DOHH2 (cell line): ENCODE results near the gene PROK2.

Source experiments
- H3F3A ChIP-seq: fragments of 200-600 bp; sonication (generic), shearing (Covaris generic); 2 replicates; pipeline ENCODE4 v1.6.0; 2016; ENCODE audit warnings: antibody characterized with exemption, mild to moderate bottlenecking; ENCODE audit not compliant: control insufficient read depth, insufficient read depth
- H3K27ac ChIP-seq: fragments of 200-600 bp; sonication (generic); 2 replicates; pipeline ENCODE4 v1.5.1; 2014; ENCODE audit warnings: low read depth, mild to moderate bottlenecking, low read length, moderate library complexity
- H3K27me3 ChIP-seq: fragments of 200-600 bp; sonication (generic); 2 replicates; pipeline ENCODE4 v1.6.1; 2014; ENCODE audit warnings: mild to moderate bottlenecking, low read length, mixed read lengths; ENCODE audit not compliant: control insufficient read depth
- H3K36me3 ChIP-seq: fragments of 200-600 bp; sonication (generic); 2 replicates; pipeline ENCODE4 v1.6.1; 2014; ENCODE audit warnings: mild to moderate bottlenecking, low read length, moderate library complexity, mixed read lengths; ENCODE audit not compliant: control insufficient read depth
- H3K4me1 ChIP-seq: fragments of 200-600 bp; sonication (generic); 2 replicates; pipeline ENCODE4 v1.6.1; 2014; ENCODE audit warnings: mild to moderate bottlenecking, low read length, mixed read lengths; ENCODE audit not compliant: control insufficient read depth
- H3K4me2 ChIP-seq: fragments of 200-600 bp; sonication (generic); 2 replicates; pipeline ENCODE4 v1.6.0; 2014; ENCODE audit warnings: mild to moderate bottlenecking, low read length, moderate library complexity
- H3K4me3 ChIP-seq: fragments of 200-600 bp; sonication (generic); 2 replicates; pipeline ENCODE4 v1.5.1; 2014; ENCODE audit warnings: mild to moderate bottlenecking, low read length, mixed read lengths
- H3K79me2 ChIP-seq: fragments of 200-600 bp; sonication (generic); 2 replicates; pipeline ENCODE4 v1.6.1; 2014; ENCODE audit warnings: mild to moderate bottlenecking, low read length, mixed read lengths; ENCODE audit not compliant: control insufficient read depth
- H3K9me2 ChIP-seq: fragments of 200-600 bp; sonication (generic); replicated peaks from 2 replicates; pipeline ENCODE4 v1.6.1; 2014; ENCODE audit warnings: mild to moderate bottlenecking, low read length, mixed read lengths; ENCODE audit not compliant: control insufficient read depth
- H3K9me3 ChIP-seq: fragments of 200-600 bp; sonication (generic); 2 replicates; pipeline ENCODE4 v1.6.1; 2014; ENCODE audit warnings: antibody characterized with exemption, low read length, mixed read lengths; ENCODE audit not compliant: control insufficient read depth, insufficient read depth
- H4K20me1 ChIP-seq: fragments of 200-600 bp; sonication (generic); 2 replicates; pipeline ENCODE4 v1.6.0; 2014; ENCODE audit warnings: low read depth, mild to moderate bottlenecking, antibody characterized with exemption, low read length, moderate library complexity; ENCODE audit not compliant: control insufficient read depth, insufficient read depth
- EZH2phosphoT487 ChIP-seq: fragments of 200-600 bp; sonication (generic); IDR thresholded peaks from 2 replicates; pipeline ENCODE4 v1.6.1; 2017; ENCODE audit warnings: borderline replicate concordance, mild to moderate bottlenecking, antibody characterized with exemption, low read length, moderate library complexity, mixed read lengths
- TF ChIP-seq, protein P1 (sequence below): fragments of 200-600 bp; sonication (generic); IDR thresholded peaks from one replicate; pipeline ENCODE4 v1.5.1; 2014; ENCODE audit warnings: antibody characterized with exemption, mild to moderate bottlenecking, low read depth, low read length; ENCODE audit not compliant: poor library complexity, severe bottlenecking

The PROK2 gene

GRCh38 chr3:71779674-71780377, 5.1 kb downstream of the PROK2 start:
- Histone ChIP-seq H3F3A (no peaks in the 10 kb centered on the region), H3K79me2 (no peaks in the 10 kb centered on the region), H3K4me2 (no peak overlapping the region), H3K9me2 (no peaks in the 10 kb centered on the region), H3K27me3 (peaks cover 38% of the 10 kb centered on the region), H4K20me1 (no peaks in the 10 kb centered on the region), H3K36me3 (no peaks in the 10 kb centered on the region), H3K9me3 (no peaks in the 10 kb centered on the region), H3K4me3 (no peak overlapping the region), H3K4me1 (no peaks in the 10 kb centered on the region), H3K27ac (no peak overlapping the region)
- no peak for TF ChIP-seq EZH2phosphoT487
- TF ChIP-seq, protein P1, sequence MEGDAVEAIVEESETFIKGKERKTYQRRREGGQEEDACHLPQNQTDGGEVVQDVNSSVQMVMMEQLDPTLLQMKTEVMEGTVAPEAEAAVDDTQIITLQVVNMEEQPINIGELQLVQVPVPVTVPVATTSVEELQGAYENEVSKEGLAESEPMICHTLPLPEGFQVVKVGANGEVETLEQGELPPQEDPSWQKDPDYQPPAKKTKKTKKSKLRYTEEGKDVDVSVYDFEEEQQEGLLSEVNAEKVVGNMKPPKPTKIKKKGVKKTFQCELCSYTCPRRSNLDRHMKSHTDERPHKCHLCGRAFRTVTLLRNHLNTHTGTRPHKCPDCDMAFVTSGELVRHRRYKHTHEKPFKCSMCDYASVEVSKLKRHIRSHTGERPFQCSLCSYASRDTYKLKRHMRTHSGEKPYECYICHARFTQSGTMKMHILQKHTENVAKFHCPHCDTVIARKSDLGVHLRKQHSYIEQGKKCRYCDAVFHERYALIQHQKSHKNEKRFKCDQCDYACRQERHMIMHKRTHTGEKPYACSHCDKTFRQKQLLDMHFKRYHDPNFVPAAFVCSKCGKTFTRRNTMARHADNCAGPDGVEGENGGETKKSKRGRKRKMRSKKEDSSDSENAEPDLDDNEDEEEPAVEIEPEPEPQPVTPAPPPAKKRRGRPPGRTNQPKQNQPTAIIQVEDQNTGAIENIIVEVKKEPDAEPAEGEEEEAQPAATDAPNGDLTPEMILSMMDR, result no peak

- Histone ChIP-seq H3K9me3 (no peaks in the 10 kb centered on the region), H3K4me2 (no peak overlapping the region), H3K36me3 (no peaks in the 10 kb centered on the region), H3K4me3 (no peak overlapping the region), H3K4me1 (no peaks in the 10 kb centered on the region), H3K27me3 (peaks cover 30% of the 10 kb centered on the region), H3K9me2 (no peaks in the 10 kb centered on the region), H3K27ac (no peak overlapping the region), H3K79me2 (no peaks in the 10 kb centered on the region), H4K20me1 (no peaks in the 10 kb centered on the region), H3F3A (no peaks in the 10 kb centered on the region)
- no peak for TF ChIP-seq EZH2phosphoT487
- TF ChIP-seq, protein P1, result no peak
Observed at GRCh38 chr3:71778353-71778752, 6.6 kb downstream of the PROK2 start.

- Histone ChIP-seq H3K4me3 (no peak overlapping the region), H3K9me3 (no peaks in the 10 kb centered on the region), H3K27ac (no peak overlapping the region), H3K4me2 (no peak overlapping the region), H3K9me2 (no peaks in the 10 kb centered on the region), H4K20me1 (no peaks in the 10 kb centered on the region), H3K79me2 (no peaks in the 10 kb centered on the region), H3F3A (no peaks in the 10 kb centered on the region), H3K4me1 (no peaks in the 10 kb centered on the region), H3K36me3 (no peaks in the 10 kb centered on the region), H3K27me3 (peaks cover 21% of the 10 kb centered on the region)
- TF ChIP-seq, protein P1, result no peak
- TF ChIP-seq EZH2phosphoT487, result no peak
Observed at GRCh38 chr3:71776538-71776937, 8.4 kb downstream of the PROK2 start.
